GM12801 (cell line): ENCODE data around the gene LCN9.

Experiments used
- CTCF ChIP-seq: IDR thresholded peaks from one replicate; pipeline ENCODE4 v1.5.1; 2011; ENCODE audit warnings: control low read depth; ENCODE audit not compliant: insufficient read length; ENCODE audit errors: extremely low read depth

The LCN9 gene

GRCh38 chr9:135670721-135671590, 7.8 kb downstream of the LCN9 start:
- TF ChIP-seq CTCF: no peak

GRCh38 chr9:135671591-135672041, 8.5 kb downstream of the LCN9 start:
- no peak for TF ChIP-seq CTCF

- TF ChIP-seq CTCF: no peak
These were observed 10.8 kb downstream of the LCN9 start for GRCh38 chr9:135673941-135674340.

GRCh38 chr9:135674977-135675376, 11.9 kb downstream of the LCN9 start:
- TF ChIP-seq CTCF: no peak

GRCh38 chr9:135676891-135677290, 13.8 kb downstream of the LCN9 start:
- no peak for TF ChIP-seq CTCF

- no peak for TF ChIP-seq CTCF
These were observed 14.6 kb downstream of the LCN9 start for GRCh38 chr9:135677641-135678168.

- no peak for TF ChIP-seq CTCF
These were observed 15.3 kb downstream of the LCN9 start for GRCh38 chr9:135678236-135679017.
